SK-N-SH (cell line): ENCODE measurements around the gene CLASP1. TPM values are rescaled to one million over a fixed set of nuclear protein-coding genes. Genes with fewer than 3 reads are reported as not detected.

Source experiments
- CTCF ChIA-PET: fragments of 300-600, 350-600 bp; formaldehyde crosslinking; extraction: SDS; loops from one replicate; lab custom pipeline; 2021; lab: Yijun Ruan, JAX
- POLR2A ChIA-PET: fragments of 350-600 bp; sonication (Branson Sonifier 250); formaldehyde crosslinking; extraction: SDS; loops from one replicate; lab custom pipeline; 2020; ENCODE audit warnings: antibody characterized with exemption, inconsistent platforms; lab: Yijun Ruan, JAX
- DNase-seq: peaks from one replicate; pipeline ENCODE4 v3.0.0; 2012
- H2AFZ ChIP-seq: fragments of 200-600 bp; sonication (generic); 2 replicates; pipeline ENCODE4 v1.8.1; 2016; ENCODE audit warnings: antibody characterized with exemption, mild to moderate bottlenecking, low read depth
- H3F3A ChIP-seq: fragments of 200-600 bp; sonication (generic); replicated peaks from 2 replicates; pipeline ENCODE3; 2016; ENCODE audit warnings: antibody characterized with exemption, mild to moderate bottlenecking; ENCODE audit not compliant: insufficient read depth
- H3K27ac ChIP-seq, 2 experiments: fragments of 200-500 bp in 1 of 2; fragments of 200-600 bp in 1 of 2; sonication (Bioruptor generic) in 1 of 2; sonication (generic), shearing (Covaris generic) in 1 of 2; 2 replicates each; pipeline versions ENCODE4 v1.5.1 to v1.6.1; 2014 to 2016; ENCODE audit warnings: low read depth in 2 of 2, inconsistent platforms in 1 of 2, low read length in 1 of 2, mild to moderate bottlenecking in 1 of 2, mixed read lengths in 1 of 2
- H3K27me3 ChIP-seq: fragments of 200-600 bp; sonication (generic), shearing (Covaris generic); 2 replicates; pipeline ENCODE4 v1.6.1; 2016; ENCODE audit warnings: mixed run types; ENCODE audit not compliant: insufficient read depth
- H3K36me3 ChIP-seq, 2 experiments: fragments of 200-500 bp in 1 of 2; fragments of 200-600 bp in 1 of 2; sonication (Bioruptor generic) in 1 of 2; sonication (generic) in 1 of 2; replicated peaks in 1 of 2; 2 replicates each; pipeline versions ENCODE3 to v1.5.1; 2014 to 2016; ENCODE audit warnings: low read length in 1 of 2, mild to moderate bottlenecking in 1 of 2; ENCODE audit not compliant: insufficient read depth in 2 of 2, control insufficient read depth in 1 of 2
- H3K4me1 ChIP-seq, 2 experiments: fragments of 200-500 bp in 1 of 2; fragments of 200-600 bp in 1 of 2; sonication (Bioruptor generic) in 1 of 2; sonication (generic), shearing (Covaris generic) in 1 of 2; 2 replicates each; pipeline versions ENCODE4 v1.5.1 to v1.6.1; 2014 to 2016; ENCODE audit warnings: low read depth in 1 of 2, low read length in 1 of 2, mixed run types in 1 of 2; ENCODE audit not compliant: insufficient read depth in 2 of 2, control insufficient read depth in 1 of 2
- H3K4me2 ChIP-seq: fragments of 200-600 bp; sonication (generic), shearing (Covaris generic); 2 replicates; pipeline ENCODE4 v1.6.1; 2017; ENCODE audit warnings: mixed run types
- H3K4me3 ChIP-seq, 2 experiments: fragments of 200-500 bp in 1 of 2; fragments of 200-600 bp in 1 of 2; sonication (Bioruptor generic) in 1 of 2; sonication (generic), shearing (Covaris generic) in 1 of 2; 2 replicates each; pipeline versions ENCODE4 v1.5.1 to v1.8.1; 2014 to 2016; ENCODE audit warnings: low read depth in 2 of 2, inconsistent platforms in 1 of 2, low read length in 1 of 2, mild to moderate bottlenecking in 1 of 2, mixed read lengths in 1 of 2, moderate library complexity in 1 of 2
- H3K79me2 ChIP-seq: fragments of 200-600 bp; sonication (generic); 2 replicates; pipeline ENCODE4 v1.8.1; 2017; ENCODE audit warnings: mild to moderate bottlenecking; ENCODE audit not compliant: insufficient read depth
- H3K9ac ChIP-seq: fragments of 200-600 bp; sonication (generic); 2 replicates; pipeline ENCODE4 v1.6.1; 2017; ENCODE audit warnings: mixed run types
- H3K9me2 ChIP-seq: fragments of 200-600 bp; sonication (generic); 2 replicates; pipeline ENCODE4 v1.6.1; 2017; ENCODE audit warnings: mixed run types
- H3K9me3 ChIP-seq: fragments of 200-600 bp; sonication (generic); 2 replicates; pipeline ENCODE4 v1.6.1; 2017; ENCODE audit warnings: mixed run types, mild to moderate bottlenecking, moderate library complexity
- H4K20me1 ChIP-seq: fragments of 200-600 bp; sonication (generic); 2 replicates; pipeline ENCODE4 v1.6.1; 2017; ENCODE audit warnings: mild to moderate bottlenecking, mixed run types; ENCODE audit not compliant: insufficient read depth
- CHD2 ChIP-seq: fragments of 150-350 bp; IDR thresholded peaks from 2 replicates; pipeline ENCODE4 v1.6.1; 2018; ENCODE audit warnings: low read length; ENCODE audit not compliant: partially characterized antibody
- CTCF ChIP-seq: fragments of 200-600 bp; sonication (generic); IDR thresholded peaks from 2 replicates; pipeline ENCODE4 v1.6.1; 2017; ENCODE audit warnings: antibody characterized with exemption, mild to moderate bottlenecking, moderate library complexity
- EZH2phosphoT487 ChIP-seq: fragments of 200-600 bp; sonication (generic); IDR thresholded peaks from 2 replicates; pipeline ENCODE4 v1.6.1; 2017; ENCODE audit warnings: low read depth, mixed run types, mild to moderate bottlenecking, antibody characterized with exemption, moderate library complexity, borderline replicate concordance
- FOSL2 ChIP-seq: IDR thresholded peaks from 2 replicates; pipeline ENCODE4 v1.4.0; 2012; ENCODE audit warnings: low read depth, mild to moderate bottlenecking, moderate library complexity, borderline replicate concordance
- GABPA ChIP-seq: IDR thresholded peaks from 2 replicates; pipeline ENCODE4 v1.4.0; 2012; ENCODE audit warnings: low read depth, mild to moderate bottlenecking
- GATA2 ChIP-seq: sonication (generic); formaldehyde crosslinking; IDR thresholded peaks from 2 replicates; pipeline ENCODE4 v1.5.0; 2020; ENCODE audit warnings: mild to moderate bottlenecking, missing genetic modification reagents
- IRF3 ChIP-seq: fragments of 150-350 bp; IDR thresholded peaks from 2 replicates; pipeline ENCODE4 v1.6.1; 2016; ENCODE audit warnings: mild to moderate bottlenecking, low read depth, low read length
- MEF2A ChIP-seq: IDR thresholded peaks from 2 replicates; pipeline ENCODE4 v1.4.0; 2012; ENCODE audit warnings: low read depth, borderline replicate concordance
- NFIC ChIP-seq: IDR thresholded peaks from 2 replicates; pipeline ENCODE4 v1.4.0; 2012; ENCODE audit warnings: borderline replicate concordance
- POLR2AphosphoS5 ChIP-seq: IDR thresholded peaks from 2 replicates; pipeline ENCODE4 v1.6.1; 2012; ENCODE audit warnings: low read depth, low read length
- RAD21 ChIP-seq: IDR thresholded peaks from 2 replicates; pipeline ENCODE4 v1.6.1; 2012; ENCODE audit warnings: mild to moderate bottlenecking, low read length
- RCOR1 ChIP-seq: fragments of 150-350 bp; IDR thresholded peaks from 2 replicates; pipeline ENCODE4 v1.6.1; 2017; ENCODE audit warnings: antibody characterized with exemption, low read length
- RXRA ChIP-seq: IDR thresholded peaks from 2 replicates; pipeline ENCODE4 v1.4.0; 2012; ENCODE audit warnings: low read depth, mild to moderate bottlenecking, borderline replicate concordance
- SMC3 ChIP-seq: IDR thresholded peaks from 2 replicates; pipeline ENCODE4 v1.6.1; 2012; ENCODE audit warnings: low read depth, low read length, improper control_type of control experiment
- TCF12 ChIP-seq: IDR thresholded peaks from 2 replicates; pipeline ENCODE4 v1.4.0; 2012
- USF2 ChIP-seq: fragments of 150-350 bp; IDR thresholded peaks from 2 replicates; pipeline ENCODE4 v1.6.1; 2017; ENCODE audit warnings: antibody characterized with exemption, low read length, low read depth, borderline replicate concordance
- WGBS: methylation state at CpG from one replicate; pipeline ENCODE4 v1.1.6; 2017; ENCODE audit warnings: low lambda C conversion rate; 5-methylcytosine and 5-hydroxymethylcytosine counted together
- polyA plus RNA-seq, 3 experiments: library from polyadenylated mRNA; depleted of rRNA; stranded (reverse); fragments of >200 nt; gene quantifications; 2 replicates each; pipeline ENCODE4 v1.2.3, GENCODE V29; 2012

Gene CLASP1
- polyA plus RNA-seq, 1 of the 3 experiments (the other 2 are of a cell fraction): 4.9 TPM

GRCh38 chr2:121476684-121477083 lies 172.6 kb downstream of the CLASP1 start:
- ChIA-PET POLR2A (no interaction called here), CTCF (interaction anchor here (0.7 to 1.5 kb wide), 4 partner anchors 26 to 377 kb away, joined by 3 to 4 read pairs (median 4); no protein-coding TSS in a partner anchor)
- no peak overlapping the region for H2AFZ ChIP-seq
- peaks cover 52% of the 10 kb centered on the region; the same call in 1 of the 2 replicates for H3K79me2 ChIP-seq
- TF ChIP-seq RXRA (no peak), MEF2A (no peak), EZH2phosphoT487 (no peak), SMC3 (no peak), NFIC (no peak), GATA2 (CRISPR knock-in tag) (no peak), USF2 (no peak), POLR2AphosphoS5 (no peak), RCOR1 (no peak), GABPA (no peak), RAD21 (no peak), FOSL2 (no peak), CTCF (no peak), CHD2 (no peak), TCF12 (no peak)
- H3K9me2 ChIP-seq: no peaks in the 10 kb centered on the region
- H3K27me3 ChIP-seq: no peaks in the 10 kb centered on the region
- no peak for DNase-seq
- no peak overlapping the region for H3K4me3 ChIP-seq
- WGBS: 100% methylated on average over 3 of the region's 3 CpGs
- H3K4me2 ChIP-seq: peak overlapping the region; percentile 47
- H3K9ac ChIP-seq: no peak overlapping the region
- H3K27ac ChIP-seq: peak overlapping the region in 1 of 2 experiments; percentile 1; a peak in 2 of 4 replicates
- H3K4me1 ChIP-seq: peaks cover 36 to 54% of the 10 kb centered on the region in 2 experiments
- peaks cover 7% of the 10 kb centered on the region for H3F3A ChIP-seq
- peaks cover 32% of the 10 kb centered on the region for H4K20me1 ChIP-seq
- H3K36me3 ChIP-seq: no peaks in the 10 kb centered on the region
- no peaks in the 10 kb centered on the region for H3K9me3 ChIP-seq

GRCh38 chr2:121475811-121476571 lies 173.3 kb downstream of the CLASP1 start:
- Histone ChIP-seq H3K4me2 (peak overlapping the region; percentile 47), H3K9ac (no peak overlapping the region)
- 81% methylated on average over 4 of the region's 4 CpGs for WGBS

More at GRCh38 chr2:121475811-121476571, 173.3 kb downstream of the CLASP1 start:
- Histone ChIP-seq H2AFZ (no peak overlapping the region), H4K20me1 (peaks cover 32% of the 10 kb centered on the region), H3K9me3 (no peaks in the 10 kb centered on the region), H3K79me2 (peaks cover 53% of the 10 kb centered on the region; the same call in 1 of the 2 replicates), H3K27ac (0 out of 4 replicates have a peak overlapping the region, but pooled peaks of 1 of the 2 experiments have one; percentile 1), H3K36me3 (peaks cover 0 to 1% of the 10 kb centered on the region in 2 experiments), H3K27me3 (no peaks in the 10 kb centered on the region), H3F3A (peaks cover 4% of the 10 kb centered on the region), H3K4me1 (peaks cover 29 to 47% of the 10 kb centered on the region in 2 experiments), H3K4me3 (no peak overlapping the region), H3K9me2 (no peaks in the 10 kb centered on the region)
- TF ChIP-seq IRF3: no peak
- 0 out of 2 replicates have a peak, but pooled peaks have one; percentile 17 for TF ChIP-seq FOSL2
- ChIA-PET CTCF (interaction anchor here (0.7 to 1.5 kb wide), 5 partner anchors 25 to 376 kb away, joined by 3 to 4 read pairs (median 3); no protein-coding TSS in a partner anchor), POLR2A (no interaction called here)
- DNase-seq: no peak
